Measurements from ENCODE around the gene ATP1A1. TPM values are rescaled to one million over a fixed set of nuclear protein-coding genes. Genes with fewer than 3 reads are reported as not detected.

ATP1A1 gene
- total and polyA plus RNA-seq, 2 experiments from 2014 or later: 117 to 202 TPM

- no peak for DNase-seq (ENCODE audit: low spot score)
- Histone ChIP-seq H3K4me2 (no peak overlapping the region), H3K27me3 (ENCODE audit: insufficient read depth) (no peaks in the 10 kb centered on the region), H4K20me1 (replicated peaks; ENCODE audit: insufficient read depth) (no peaks in the 10 kb centered on the region), H3K79me2 (replicated peaks; ENCODE audit: insufficient read depth) (no peaks in the 10 kb centered on the region), H2AFZ (no peak overlapping the region), H3K4me1 (ENCODE audit: insufficient read depth) (no peaks in the 10 kb centered on the region), H3K4me3 (no peak overlapping the region), H3K27ac (ENCODE audit: low read depth) (no peak overlapping the region), H3K9me2 (ENCODE audit: insufficient read depth) (no peaks in the 10 kb centered on the region), H3K36me3 (ENCODE audit: insufficient read depth) (no peaks in the 10 kb centered on the region), H3F3A (replicated peaks; ENCODE audit: low read depth) (no peaks in the 10 kb centered on the region)
- H3K36me3 Mint-ChIP-seq (ENCODE audit: low read depth): no peaks in the 10 kb centered on the region
- no peak overlapping the region for H3K4me3 Mint-ChIP-seq
- no peaks in the 10 kb centered on the region for H3K9me3 Mint-ChIP-seq
- H3K27ac Mint-ChIP-seq: no peak overlapping the region
- no peak for ATAC-seq
- H3K27me3 Mint-ChIP-seq (ENCODE audit: insufficient read depth, low read depth, poor library complexity): no peaks in the 10 kb centered on the region
- H3K4me1 Mint-ChIP-seq: no peaks in the 10 kb centered on the region
- TF ChIP-seq, protein P1, sequence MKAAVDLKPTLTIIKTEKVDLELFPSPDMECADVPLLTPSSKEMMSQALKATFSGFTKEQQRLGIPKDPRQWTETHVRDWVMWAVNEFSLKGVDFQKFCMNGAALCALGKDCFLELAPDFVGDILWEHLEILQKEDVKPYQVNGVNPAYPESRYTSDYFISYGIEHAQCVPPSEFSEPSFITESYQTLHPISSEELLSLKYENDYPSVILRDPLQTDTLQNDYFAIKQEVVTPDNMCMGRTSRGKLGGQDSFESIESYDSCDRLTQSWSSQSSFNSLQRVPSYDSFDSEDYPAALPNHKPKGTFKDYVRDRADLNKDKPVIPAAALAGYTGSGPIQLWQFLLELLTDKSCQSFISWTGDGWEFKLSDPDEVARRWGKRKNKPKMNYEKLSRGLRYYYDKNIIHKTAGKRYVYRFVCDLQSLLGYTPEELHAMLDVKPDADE (IDR thresholded peaks at IDR 0.05): no peak
- TF ChIP-seq ZNF114 (CRISPR knock-in tag; IDR thresholded peaks at IDR 0.05): no peak
These were observed 51.4 kb downstream of the ATP1A1 start for GRCh38 chr1:116424438-116424837.

DNA sequence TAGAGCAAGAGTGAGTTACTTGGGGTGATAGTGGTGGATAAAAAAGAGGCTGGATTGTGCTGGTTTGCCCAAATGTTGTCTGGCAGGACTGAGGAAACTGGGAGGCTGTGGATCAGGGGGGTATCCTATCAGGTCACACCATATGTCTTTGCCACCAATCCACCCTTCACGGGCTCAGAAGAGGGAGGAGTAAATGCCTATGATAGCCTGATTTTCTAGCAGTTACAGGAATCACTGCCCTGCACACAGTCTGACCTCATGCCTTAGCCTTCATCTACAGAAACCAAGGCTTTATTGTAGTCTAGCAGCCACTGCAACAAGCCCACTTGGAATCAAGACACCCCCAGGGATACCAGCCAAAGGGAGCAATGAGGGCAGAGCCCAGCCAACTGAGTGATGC, 51.8 kb downstream of the ATP1A1 start:
- no peaks in the 10 kb centered on the region for H3K79me2 ChIP-seq (replicated peaks; ENCODE audit: insufficient read depth)
- no peaks in the 10 kb centered on the region for H4K20me1 ChIP-seq (replicated peaks; ENCODE audit: insufficient read depth)
- H3K4me2 ChIP-seq: no peak overlapping the region
- no peak overlapping the region for H3K4me3 Mint-ChIP-seq
- no peaks in the 10 kb centered on the region for H3F3A ChIP-seq (replicated peaks; ENCODE audit: low read depth)
- H3K27me3 ChIP-seq (ENCODE audit: insufficient read depth): no peaks in the 10 kb centered on the region
- H3K9me3 Mint-ChIP-seq: no peaks in the 10 kb centered on the region
- no peaks in the 10 kb centered on the region for H3K36me3 Mint-ChIP-seq (ENCODE audit: low read depth)
- H3K4me1 ChIP-seq (ENCODE audit: insufficient read depth): no peaks in the 10 kb centered on the region
- no peak overlapping the region for H3K27ac Mint-ChIP-seq
- no peak for DNase-seq (ENCODE audit: low spot score)
- no peaks in the 10 kb centered on the region for H3K9me2 ChIP-seq (ENCODE audit: insufficient read depth)
- TF ChIP-seq EZH2 (IDR thresholded peaks at IDR 0.05; ENCODE audit: low read depth, unreplicated experiment) (no peak), NANOG (IDR thresholded peaks at IDR 0.05; ENCODE audit: borderline replicate concordance) (no peak), EZH2phosphoT487 (IDR thresholded peaks at IDR 0.05; ENCODE audit: unreplicated experiment) (no peak), CREB1 (CRISPR knock-in tag; IDR thresholded peaks at IDR 0.05; ENCODE audit: low read depth) (no peak), ZNF114 (CRISPR knock-in tag; IDR thresholded peaks at IDR 0.05) (no peak), STAT1 (IDR thresholded peaks at IDR 0.05; ENCODE audit: unreplicated experiment) (no peak), POLR2AphosphoS5 (IDR thresholded peaks at IDR 0.05; ENCODE audit: low read depth) (no peak), JUNB (IDR thresholded peaks at IDR 0.05; ENCODE audit: unreplicated experiment) (no peak), CTCF (conservative IDR thresholded peaks at IDR 0.05; ENCODE audit: low read depth in 2 of 2) (no peak)
- TF ChIP-seq, protein P1 (IDR thresholded peaks at IDR 0.05): no peak
- TF ChIP-seq, protein P2, sequence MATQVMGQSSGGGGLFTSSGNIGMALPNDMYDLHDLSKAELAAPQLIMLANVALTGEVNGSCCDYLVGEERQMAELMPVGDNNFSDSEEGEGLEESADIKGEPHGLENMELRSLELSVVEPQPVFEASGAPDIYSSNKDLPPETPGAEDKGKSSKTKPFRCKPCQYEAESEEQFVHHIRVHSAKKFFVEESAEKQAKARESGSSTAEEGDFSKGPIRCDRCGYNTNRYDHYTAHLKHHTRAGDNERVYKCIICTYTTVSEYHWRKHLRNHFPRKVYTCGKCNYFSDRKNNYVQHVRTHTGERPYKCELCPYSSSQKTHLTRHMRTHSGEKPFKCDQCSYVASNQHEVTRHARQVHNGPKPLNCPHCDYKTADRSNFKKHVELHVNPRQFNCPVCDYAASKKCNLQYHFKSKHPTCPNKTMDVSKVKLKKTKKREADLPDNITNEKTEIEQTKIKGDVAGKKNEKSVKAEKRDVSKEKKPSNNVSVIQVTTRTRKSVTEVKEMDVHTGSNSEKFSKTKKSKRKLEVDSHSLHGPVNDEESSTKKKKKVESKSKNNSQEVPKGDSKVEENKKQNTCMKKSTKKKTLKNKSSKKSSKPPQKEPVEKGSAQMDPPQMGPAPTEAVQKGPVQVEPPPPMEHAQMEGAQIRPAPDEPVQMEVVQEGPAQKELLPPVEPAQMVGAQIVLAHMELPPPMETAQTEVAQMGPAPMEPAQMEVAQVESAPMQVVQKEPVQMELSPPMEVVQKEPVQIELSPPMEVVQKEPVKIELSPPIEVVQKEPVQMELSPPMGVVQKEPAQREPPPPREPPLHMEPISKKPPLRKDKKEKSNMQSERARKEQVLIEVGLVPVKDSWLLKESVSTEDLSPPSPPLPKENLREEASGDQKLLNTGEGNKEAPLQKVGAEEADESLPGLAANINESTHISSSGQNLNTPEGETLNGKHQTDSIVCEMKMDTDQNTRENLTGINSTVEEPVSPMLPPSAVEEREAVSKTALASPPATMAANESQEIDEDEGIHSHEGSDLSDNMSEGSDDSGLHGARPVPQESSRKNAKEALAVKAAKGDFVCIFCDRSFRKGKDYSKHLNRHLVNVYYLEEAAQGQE (IDR thresholded peaks at IDR 0.05; ENCODE audit: unreplicated experiment): no peak
- no peak overlapping the region for H3K27ac ChIP-seq (ENCODE audit: low read depth)
- H2AFZ ChIP-seq: no peak overlapping the region
- no peaks in the 10 kb centered on the region for H3K36me3 ChIP-seq (ENCODE audit: insufficient read depth)
- no peak for ATAC-seq
- H3K27me3 Mint-ChIP-seq (ENCODE audit: insufficient read depth, low read depth, poor library complexity): no peaks in the 10 kb centered on the region
- H3K4me3 ChIP-seq: no peak overlapping the region
- H3K4me1 Mint-ChIP-seq: no peaks in the 10 kb centered on the region
